ENCODE data around the gene CHST8.

DNA sequence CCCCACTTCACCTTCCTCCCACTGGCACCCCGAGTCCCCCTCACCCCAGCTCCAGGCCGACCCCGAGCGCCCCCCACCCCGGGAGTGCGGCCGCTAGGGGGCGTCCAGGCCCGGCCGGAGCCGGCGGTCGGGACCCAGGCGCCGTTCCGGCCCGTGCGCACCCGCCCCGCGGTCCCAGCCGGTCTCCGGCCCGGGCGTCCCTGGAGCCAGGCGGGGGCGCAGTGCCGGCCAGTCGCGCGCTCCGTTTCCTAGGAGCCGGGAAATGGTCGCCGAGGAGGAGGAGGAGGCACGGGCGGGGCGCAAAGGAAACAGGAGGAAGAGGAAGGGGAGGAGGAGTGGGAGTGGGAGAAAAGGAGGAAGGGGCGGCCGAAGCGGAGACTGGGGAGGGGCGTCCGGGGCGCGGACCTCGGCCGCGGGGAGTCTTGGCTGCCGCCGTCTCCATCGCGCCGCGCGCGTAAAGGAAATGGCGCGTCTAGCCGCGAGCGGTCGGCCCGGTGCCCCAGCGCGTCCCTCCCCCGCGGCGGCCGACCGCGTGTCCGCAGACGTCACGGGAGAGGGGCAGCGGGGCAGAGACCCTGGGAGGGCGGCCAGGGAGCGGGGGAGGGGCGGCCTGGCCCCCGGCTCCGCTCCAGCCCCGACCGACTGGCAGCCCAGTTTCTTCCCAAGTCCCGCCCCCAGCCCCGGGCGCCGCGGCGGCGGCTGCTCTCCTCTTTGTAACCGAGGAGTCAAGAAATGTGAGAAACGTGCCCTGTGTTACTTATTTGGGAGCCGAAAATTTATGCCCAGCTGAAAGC lies 173.8 kb downstream of the CHST8 start:
- peak; percentile 87 to 91 (median 89) for TF ChIP-seq CTCF (IDR thresholded peaks at IDR 0.05)
- TF ChIP-seq POLR2A (IDR thresholded peaks at IDR 0.05; ENCODE audit: low read depth) = no peak
- no peak for TF ChIP-seq EP300 (IDR thresholded peaks at IDR 0.05)
